Ectodermal cell (in vitro differentiated cells): Measurements from ENCODE around the gene STOX2.
"Not testable (repeated sequence)": the region's sequence is repeated elsewhere in the genome, so short reads cannot be mapped to it uniquely, and the experiment has no call there.

Source experiments
- H3K27ac ChIP-seq: 2 replicates; pipeline ENCODE4 v1.7.0; 2013; ENCODE audit warnings: mild to moderate bottlenecking, low read depth, low read length; ENCODE audit not compliant: insufficient read depth, poor library complexity, severe bottlenecking
- H3K27me3 ChIP-seq: 2 replicates; pipeline ENCODE4 v1.7.0; 2013; ENCODE audit warnings: mild to moderate bottlenecking, low read length; ENCODE audit not compliant: insufficient read depth, control insufficient read depth, poor library complexity, severe bottlenecking
- H3K36me3 ChIP-seq: one replicate; pipeline ENCODE4 v1.7.0; 2013; ENCODE audit warnings: low read length; ENCODE audit not compliant: control insufficient read depth, insufficient read depth
- H3K4me1 ChIP-seq: one replicate; pipeline ENCODE4 v1.7.0; 2013; ENCODE audit warnings: low read length; ENCODE audit not compliant: control insufficient read depth, insufficient read depth
- H3K4me3 ChIP-seq: 2 replicates; pipeline ENCODE4 v1.7.0; 2013; ENCODE audit warnings: low read depth, low read length, control low read depth; ENCODE audit not compliant: insufficient read depth
- H3K9me3 ChIP-seq: 2 replicates; pipeline ENCODE4 v1.7.0; 2013; ENCODE audit warnings: mild to moderate bottlenecking, low read length, moderate library complexity; ENCODE audit not compliant: control insufficient read depth
- WGBS, 2 experiments: methylation state at CpG; one replicate each; pipeline ENCODE4 v1.1.7; 2013; ENCODE audit warnings: missing lambda C conversion rate in 2 of 2; 5-methylcytosine and 5-hydroxymethylcytosine counted together

The STOX2 gene

DNA sequence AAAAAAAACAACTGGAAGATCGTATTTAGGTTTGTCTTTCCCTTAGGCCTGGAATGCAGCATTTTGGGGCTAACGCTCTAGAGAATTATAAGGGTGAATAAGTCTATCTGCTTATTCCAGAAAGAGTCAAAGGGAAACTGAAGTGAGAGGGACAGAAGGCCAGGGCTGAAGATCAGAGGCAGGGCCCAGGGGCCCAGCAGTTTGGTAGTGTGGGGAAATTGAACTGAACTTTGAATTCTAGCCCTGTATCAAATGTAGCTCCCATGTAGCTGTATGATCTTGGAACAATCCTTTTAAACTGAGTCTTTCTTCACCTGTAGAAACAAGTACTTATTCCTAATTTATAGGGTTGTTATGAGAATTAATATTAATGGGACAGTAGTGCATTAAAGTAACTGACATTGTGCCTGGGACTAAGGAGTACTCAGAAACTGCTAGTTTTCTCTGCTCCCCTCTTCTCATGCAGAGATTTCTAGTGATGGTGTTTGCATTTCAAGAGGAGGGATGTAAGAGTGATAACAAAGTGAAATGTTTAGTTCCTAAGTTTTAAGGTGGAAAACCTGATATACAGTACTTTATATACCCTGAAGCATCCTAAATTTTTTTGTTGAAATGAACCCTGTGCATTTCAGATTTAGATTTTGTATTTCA is 30.4 kb downstream of the STOX2 start:
- WGBS, 2 experiments: 81 to 83% methylated on average over 2 of the region's 2 CpGs
- no peak overlapping the region for H3K4me3 ChIP-seq

DNA sequence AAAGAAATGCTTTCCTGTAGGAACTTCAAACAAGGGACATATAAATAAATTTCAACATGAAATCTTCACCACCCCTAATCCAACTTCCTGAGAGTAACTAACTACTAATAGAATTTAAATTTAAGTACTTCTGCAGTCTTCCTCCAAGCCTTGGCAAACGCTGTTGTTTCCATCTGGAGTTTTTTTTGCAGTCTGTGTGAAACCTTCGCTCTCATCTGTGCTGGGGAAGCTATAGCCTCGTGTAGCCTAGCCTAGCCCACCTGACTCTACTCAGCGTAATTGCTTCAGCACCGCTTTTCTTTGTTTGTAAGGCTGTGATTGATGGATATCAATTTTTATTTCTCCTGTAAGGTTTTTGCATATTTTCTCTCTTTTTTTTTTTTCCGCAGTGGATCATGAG is 30.9 kb downstream of the STOX2 start:
- Histone ChIP-seq H3K27ac (no peak overlapping the region), H3K9me3 (no peaks in the 10 kb centered on the region), H3K4me1 (peaks cover 5% of the 10 kb centered on the region), H3K27me3 (no peaks in the 10 kb centered on the region), H3K4me3 (no peak overlapping the region), H3K36me3 (no peaks in the 10 kb centered on the region)
- WGBS, 2 experiments: 33 to 34% methylated on average over 4 of the region's 6 CpGs

More for the DNA sequence above, 30.4 kb downstream of the STOX2 start:
- Histone ChIP-seq H3K9me3 (no peaks in the 10 kb centered on the region), H3K27ac (no peak overlapping the region), H3K27me3 (no peaks in the 10 kb centered on the region), H3K4me1 (peaks cover 5% of the 10 kb centered on the region), H3K36me3 (no peaks in the 10 kb centered on the region)

DNA sequence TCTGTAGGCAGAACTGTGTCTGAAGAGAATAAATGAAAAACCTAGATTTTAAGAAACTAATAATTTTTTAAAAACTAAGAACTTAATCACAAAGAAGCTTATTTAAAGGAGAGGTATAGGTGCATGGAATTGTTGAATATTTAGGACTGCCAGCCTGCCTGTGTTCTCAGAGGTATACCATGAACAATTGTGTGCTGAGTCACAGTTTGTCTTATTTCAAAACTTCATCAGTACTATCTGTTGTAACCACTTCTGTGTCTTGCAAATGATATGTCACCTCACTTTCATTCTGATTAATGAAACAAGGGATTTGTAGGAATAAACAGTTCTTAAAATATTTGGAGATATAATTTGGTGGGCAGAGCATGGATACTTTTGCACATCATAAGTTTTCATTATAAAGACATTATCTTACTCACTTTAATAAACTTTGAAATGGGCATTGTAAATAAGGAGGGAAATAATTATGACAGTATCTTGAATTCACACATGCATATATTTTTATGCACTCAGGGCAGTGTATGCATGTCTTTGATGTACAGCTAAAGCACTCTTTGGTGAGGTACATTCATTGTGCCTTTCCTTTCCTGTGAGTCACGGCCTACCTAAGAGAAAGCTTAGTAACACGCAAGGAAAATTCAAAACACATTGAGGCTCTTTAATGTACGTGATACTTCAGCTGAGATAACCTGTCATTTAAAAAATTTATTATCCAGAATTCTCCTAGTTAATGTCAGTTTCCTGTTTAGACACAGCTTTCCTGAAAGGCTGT is 31.7 kb downstream of the STOX2 start:
- H3K27ac ChIP-seq: no peak overlapping the region
- H3K27me3 ChIP-seq: no peaks in the 10 kb centered on the region
- no peaks in the 10 kb centered on the region for H3K9me3 ChIP-seq
- no peak overlapping the region for H3K4me3 ChIP-seq
- WGBS, 2 experiments: 93% methylated on average over 3 of the region's 3 CpGs
- peaks cover 5% of the 10 kb centered on the region for H3K4me1 ChIP-seq
- no peaks in the 10 kb centered on the region for H3K36me3 ChIP-seq

DNA sequence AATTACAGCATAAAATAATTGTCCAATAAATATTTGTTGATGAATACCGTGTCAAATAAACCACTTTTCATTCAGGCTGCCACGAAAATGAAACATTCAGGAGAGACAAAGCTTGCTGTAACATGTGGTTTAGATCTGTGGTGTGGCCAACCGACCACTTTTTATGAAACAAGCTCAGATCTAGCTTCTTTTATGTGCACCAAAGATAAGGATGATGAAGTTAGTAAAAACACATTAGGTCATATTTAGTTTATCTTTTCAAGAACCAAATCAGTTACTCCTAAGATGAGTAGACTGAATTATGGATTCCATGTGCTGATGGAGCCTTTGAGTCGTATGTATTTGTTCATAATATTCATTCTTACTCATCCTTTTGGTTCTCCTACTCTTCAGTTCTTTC is 35.8 kb downstream of the STOX2 start:
- Histone ChIP-seq H3K36me3 (no peaks in the 10 kb centered on the region), H3K4me3 (no peak overlapping the region), H3K4me1 (no peaks in the 10 kb centered on the region), H3K27ac (no peak overlapping the region), H3K9me3 (no peaks in the 10 kb centered on the region), H3K27me3 (no peaks in the 10 kb centered on the region)
- WGBS, 2 experiments: 71 to 94% methylated on average over 3 to 4 of the region's 4 CpGs

DNA sequence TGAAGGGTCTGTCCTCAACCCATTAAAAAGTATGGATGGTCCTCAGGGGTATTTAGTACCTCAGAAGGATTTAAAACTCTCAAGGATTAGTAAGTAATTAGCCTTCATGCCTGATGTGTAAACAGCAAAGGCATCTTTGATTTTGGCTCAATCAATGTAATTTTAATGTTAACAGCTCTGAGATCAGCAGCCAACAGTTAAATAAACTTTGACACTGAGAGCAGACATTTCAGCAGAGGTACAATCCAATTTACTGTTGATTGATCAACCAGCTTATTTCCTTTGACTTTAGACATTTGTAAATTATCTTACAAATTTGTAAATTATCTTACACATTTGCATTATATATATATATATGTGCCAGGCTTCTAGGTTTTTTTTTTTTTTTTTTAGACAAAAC is 36.9 kb downstream of the STOX2 start:
- H3K27me3 ChIP-seq: no peaks in the 10 kb centered on the region
- H3K9me3 ChIP-seq: no peaks in the 10 kb centered on the region
- no peak overlapping the region for H3K27ac ChIP-seq
- no peaks in the 10 kb centered on the region for H3K36me3 ChIP-seq
- H3K4me1 ChIP-seq: no peaks in the 10 kb centered on the region
- no peak overlapping the region for H3K4me3 ChIP-seq

DNA sequence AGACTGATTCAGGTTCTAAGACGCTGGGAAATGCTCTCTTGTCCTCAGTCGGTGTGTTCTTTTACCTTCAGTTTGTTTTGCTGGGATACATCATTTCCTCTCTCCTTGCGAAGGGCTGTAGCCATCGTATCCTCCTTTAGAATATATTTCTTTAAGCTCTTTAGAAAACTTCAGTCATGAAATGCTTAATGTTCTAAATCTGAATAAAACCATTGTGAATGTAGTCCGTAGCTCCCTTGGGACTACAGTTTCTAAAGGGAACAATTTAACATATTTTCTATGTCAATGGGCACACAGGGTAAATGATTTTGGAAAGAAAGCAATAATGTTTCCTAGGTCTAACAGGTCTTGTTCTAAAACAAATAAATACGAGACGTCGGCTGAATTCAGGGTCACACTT is 40.6 kb downstream of the STOX2 start:
- Histone ChIP-seq H3K36me3 (no peaks in the 10 kb centered on the region), H3K27ac (no peak overlapping the region), H3K9me3 (no peaks in the 10 kb centered on the region), H3K27me3 (no peaks in the 10 kb centered on the region), H3K4me1 (no peaks in the 10 kb centered on the region), H3K4me3 (no peak overlapping the region)
- WGBS, 2 experiments: 83 to 85% methylated on average over 8 of the region's 8 CpGs

DNA sequence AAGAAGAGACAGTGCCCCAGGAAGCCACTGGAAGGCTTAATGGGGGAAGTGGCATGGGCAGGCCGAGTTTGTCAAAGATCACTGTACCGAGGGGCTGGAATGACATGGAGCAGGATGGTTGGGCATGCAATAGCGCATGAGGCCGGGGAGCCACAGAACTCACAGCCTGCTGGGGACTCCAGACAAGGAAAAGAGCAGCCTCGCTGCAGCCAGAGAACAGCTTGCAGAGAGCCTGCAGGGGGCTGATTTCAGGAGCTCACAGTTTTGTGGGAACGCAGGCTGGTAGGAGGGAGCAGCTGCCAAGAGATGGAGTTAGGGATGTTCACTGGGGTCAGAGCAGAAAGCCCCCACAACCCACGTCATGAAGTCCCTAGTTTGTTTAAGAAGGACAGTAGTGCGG is 45.4 kb downstream of the STOX2 start:
- Histone ChIP-seq H3K27ac (no peak overlapping the region), H3K27me3 (no peaks in the 10 kb centered on the region), H3K36me3 (no peaks in the 10 kb centered on the region), H3K4me3 (no peak overlapping the region), H3K4me1 (peaks cover under 1% of the 10 kb centered on the region), H3K9me3 (no peaks in the 10 kb centered on the region)
- WGBS, 2 experiments: 81 to 82% methylated on average over 8 of the region's 8 CpGs

DNA sequence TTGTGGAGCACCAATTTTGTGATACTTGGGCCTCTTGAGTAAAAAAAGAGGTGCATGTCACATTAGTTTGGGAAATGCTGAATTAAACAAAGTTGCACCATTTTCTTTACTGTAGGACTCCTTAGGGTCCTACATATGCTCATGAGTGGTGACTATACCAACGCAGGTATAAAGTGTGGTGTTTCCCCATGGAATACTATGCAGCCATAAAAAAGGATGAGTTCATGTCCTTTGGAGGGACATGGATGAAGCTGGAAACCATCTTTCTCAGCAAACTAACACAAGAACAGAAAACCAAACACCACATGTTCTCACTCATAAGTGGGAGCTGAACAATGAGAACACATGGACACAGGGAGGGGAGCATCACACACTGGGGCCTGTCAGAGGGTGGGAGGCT is 47.5 kb downstream of the STOX2 start:
- H3K9me3 ChIP-seq, H3K36me3 ChIP-seq, H3K27ac ChIP-seq, H3K27me3 ChIP-seq, H3K4me1 ChIP-seq, H3K4me3 ChIP-seq: not testable (repeated sequence)
- WGBS, 2 experiments: 94 to 100% methylated on average over 1 of the region's 1 CpG

DNA sequence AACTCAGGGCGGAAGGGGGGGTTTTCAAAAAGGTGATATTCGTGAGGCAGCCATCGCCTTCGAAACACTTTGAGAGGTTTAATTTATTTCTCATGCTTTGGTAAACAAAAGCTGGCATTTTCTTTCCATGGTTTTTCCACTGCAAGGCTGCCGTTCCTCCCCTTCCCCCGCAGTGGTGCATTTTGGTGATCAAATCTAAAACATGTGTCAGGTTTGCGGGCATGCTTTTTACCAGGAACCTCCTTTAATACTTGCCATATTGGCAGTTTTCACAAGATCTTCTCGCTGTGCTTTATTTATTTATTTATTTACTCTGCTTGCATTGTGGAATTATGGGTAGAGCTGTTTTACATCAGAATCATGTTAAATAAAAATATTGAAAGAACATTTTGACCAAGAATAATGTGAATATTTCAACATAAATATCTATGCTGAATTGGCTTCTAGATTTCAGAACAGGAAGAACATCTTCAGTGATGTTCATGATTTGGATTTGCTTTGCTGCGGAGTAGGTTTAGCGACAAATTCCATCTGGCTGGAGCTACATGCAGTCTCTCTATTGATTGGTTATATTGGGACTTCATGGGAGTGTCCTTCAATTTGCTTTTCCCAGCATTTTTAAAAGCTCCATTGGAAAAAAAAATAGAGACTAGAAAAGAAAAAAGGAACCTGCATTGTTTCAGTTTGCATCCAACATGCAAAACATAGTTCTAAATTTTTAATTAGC is 54.4 kb downstream of the STOX2 start:
- WGBS, 2 experiments: 78% methylated on average over 9 to 10 of the region's 10 CpGs
- H3K4me3 ChIP-seq: no peak overlapping the region
- no peaks in the 10 kb centered on the region for H3K9me3 ChIP-seq
- no peaks in the 10 kb centered on the region for H3K27me3 ChIP-seq
- H3K4me1 ChIP-seq: peaks cover 53% of the 10 kb centered on the region
- no peaks in the 10 kb centered on the region for H3K36me3 ChIP-seq
- peak overlapping the region; percentile 91 for H3K27ac ChIP-seq

DNA sequence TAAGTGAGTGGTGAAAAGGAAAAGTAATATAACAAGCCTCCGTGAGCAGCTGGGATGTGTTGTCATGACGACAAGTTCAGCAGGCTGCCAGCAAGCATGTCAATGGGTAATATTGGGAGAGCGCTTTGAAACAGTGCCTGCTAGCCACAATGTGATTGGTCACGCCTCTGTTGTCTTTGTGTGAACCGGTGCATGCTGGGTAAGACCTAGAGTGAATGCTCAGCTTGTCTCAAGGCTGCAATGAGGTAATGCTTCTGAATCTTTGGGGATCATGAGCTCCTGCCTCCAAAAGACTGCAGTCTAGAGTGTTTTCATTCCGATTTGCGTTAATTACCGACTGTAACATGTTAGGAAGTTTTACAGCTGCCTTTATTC is 54.9 kb downstream of the STOX2 start:
- WGBS, 2 experiments: 36 to 39% methylated on average over 7 to 8 of the region's 8 CpGs
- H3K4me1 ChIP-seq: peaks cover 53% of the 10 kb centered on the region
- H3K36me3 ChIP-seq: no peaks in the 10 kb centered on the region
- H3K4me3 ChIP-seq: no peak overlapping the region
- H3K27ac ChIP-seq: peak overlapping the region; percentile 91
- no peaks in the 10 kb centered on the region for H3K9me3 ChIP-seq
- no peaks in the 10 kb centered on the region for H3K27me3 ChIP-seq
